Ovary (tissue), 3 donors: Measurements from ENCODE around the gene GGTLC1.

Experiments
- CTCF ChIP-seq, 3 donors: fragments of 450-650 bp in 2 of 3; fragments of 200-600 bp in 1 of 3; IDR thresholded peaks; one replicate each; pipeline versions ENCODE4 v1.5.1 to v1.8.0; 2016 to 2022; ENCODE audit warnings: antibody characterized with exemption in 3 of 3, mild to moderate bottlenecking in 1 of 3
- EP300 ChIP-seq: sonication (generic); formaldehyde crosslinking; IDR thresholded peaks from one replicate; pipeline ENCODE4 v1.6.1; 2017; ENCODE audit warnings: antibody characterized with exemption
- POLR2A ChIP-seq: fragments of 450-650 bp; IDR thresholded peaks from one replicate; pipeline ENCODE4 v1.6.1; 2017; ENCODE audit warnings: antibody characterized with exemption, mild to moderate bottlenecking, moderate library complexity
- donor health status: DM: no; HTN: no; CAD: no.

GRCh38 chr20:23937303-23938117 lies 51.1 kb downstream of the GGTLC1 start:
- TF ChIP-seq EP300 (no peak), CTCF (IDR thresholded peaks at IDR 0.05) (peak in 2 of 3 donors; percentile 15 to 56), POLR2A (no peak)
